AG04450 (cell line): Measurements from ENCODE around the gene PARP3. TPM values are rescaled to one million over a fixed set of nuclear protein-coding genes. Genes with fewer than 3 reads are reported as not detected.

Experiments
- CTCF ChIA-PET: fragments of 300-600, 350-600 bp; formaldehyde crosslinking; extraction: SDS; loops from one replicate; lab custom pipeline; 2022; ENCODE audit warnings: antibody characterized with exemption, inconsistent platforms; lab: Charles Lee
- POLR2A ChIA-PET: fragments of 350-600 bp; formaldehyde crosslinking; extraction: SDS; loops from one replicate; lab custom pipeline; 2021; ENCODE audit warnings: antibody characterized with exemption, inconsistent platforms; lab: Yijun Ruan, JAX
- DNase-seq: peaks from one replicate; pipeline ENCODE4 v3.0.0-alpha.2; 2011; ENCODE audit warnings: low read depth, low spot score
- H3K27ac ChIP-seq: one replicate; pipeline ENCODE4 v1.5.1; 2012; ENCODE audit warnings: low read depth, low read length, control low read depth
- H3K27me3 ChIP-seq: one replicate; pipeline ENCODE4 v1.6.0; 2012; ENCODE audit warnings: low read length; ENCODE audit not compliant: control insufficient read depth, insufficient read depth
- H3K4me3 ChIP-seq: 2 replicates; pipeline ENCODE4 v1.5.1; 2011; ENCODE audit warnings: mild to moderate bottlenecking, low read depth, low read length, control low read depth
- H3K9me3 ChIP-seq: 2 replicates; pipeline ENCODE4 v1.5.1; 2012; ENCODE audit warnings: low read length; ENCODE audit not compliant: control insufficient read depth, insufficient read depth
- CTCF ChIP-seq: IDR thresholded peaks from 2 replicates; pipeline ENCODE4 v1.5.1; 2011; ENCODE audit warnings: low read depth, low read length, control low read depth, inconsistent platforms
- polyA plus RNA-seq: library from polyadenylated mRNA; depleted of rRNA; stranded (reverse); fragments of >200 nt; gene quantifications from 2 replicates; pipeline ENCODE4 v1.2.3, GENCODE V29; 2011; rRNA removed
- small RNA-seq: library from RNA; depleted of rRNA; stranded (forward); fragments of <200 nt; gene quantifications from one replicate; pipeline ENCODE3, GENCODE V24; 2012; ENCODE audit warnings: low read depth; ENCODE audit not compliant: insufficient read length

PARP3 gene
- polyA plus RNA-seq, 1 experiment = 7.5 TPM

DNA sequence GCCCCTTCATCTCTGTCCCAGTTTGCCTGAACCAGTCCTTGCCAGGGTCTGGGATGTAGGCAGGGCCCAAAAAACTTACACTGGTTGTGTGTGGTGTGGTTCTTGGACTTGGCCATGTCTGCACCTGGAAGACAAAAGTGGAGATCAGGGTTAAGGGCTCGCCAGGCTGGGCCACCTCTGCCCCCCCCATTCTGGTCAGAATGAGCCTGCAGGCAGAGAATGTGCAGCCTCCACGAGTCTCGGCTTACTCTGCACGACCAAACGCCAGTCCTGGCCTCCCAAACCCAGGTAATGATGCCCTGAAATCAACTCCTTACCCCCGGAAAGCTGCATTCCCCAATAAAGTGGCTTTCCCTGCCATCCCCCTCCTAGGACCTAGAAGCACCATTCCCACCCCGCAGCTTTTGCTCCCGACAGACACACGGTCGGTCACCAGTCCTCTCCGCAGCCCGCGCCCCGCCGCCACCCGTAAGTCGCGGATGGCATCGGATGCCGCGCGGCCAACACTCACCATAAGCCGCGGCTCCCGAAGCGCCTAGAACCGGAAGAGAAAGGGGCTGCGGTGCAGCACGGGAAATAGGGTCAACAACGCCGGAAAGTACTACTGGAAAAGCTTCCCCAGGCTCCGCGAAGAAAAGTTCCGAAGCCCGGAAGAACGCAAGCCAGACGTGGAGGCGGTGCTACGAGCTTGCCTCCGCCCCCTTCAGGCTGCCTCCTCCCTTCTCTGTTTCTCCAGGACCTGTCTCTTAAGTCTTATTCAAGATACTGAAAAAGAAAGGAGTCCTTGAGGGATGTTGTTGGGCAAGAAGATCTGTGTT lies 53.4 kb downstream of the PARP3 start, which contains the start of gene RPL29:
Gene RPL29, minus strand, starts transcription at position 550 of the 818 bp plus-strand sequence. Its CDS starts 434 bp downstream, at position 116.
- ChIA-PET POLR2A (interaction anchor here (0.6 to 2.4 kb wide), 23 partner anchors 8 to 160 kb away, joined by 3 to 29 read pairs (median 4); partner anchors contain the start of genes ABHD14B, ACY1, DUSP7 and PCBP4), CTCF (interaction anchor here (0.7 to 1.8 kb wide), 9 partner anchors 9 to 175 kb away, joined by 3 to 6 read pairs (median 3); partner anchors contain the start of genes ABHD14B, PARP3 and RRP9)
- H3K27ac ChIP-seq = peak within 1 kb of the TSS; percentile 88
- H3K4me3 ChIP-seq = peak within 1 kb of the TSS; percentile 76
- peak; percentile 88 for DNase-seq
- H3K27me3 ChIP-seq = peaks cover 6% of the 10 kb centered on the region
- no peaks in the 10 kb centered on the region; the same call in 1 of the 2 replicates for H3K9me3 ChIP-seq
- no peak for TF ChIP-seq CTCF

- ChIA-PET POLR2A (no interaction called here), CTCF (interaction anchor here (0.7 to 1.5 kb wide), 4 partner anchors 55 to 148 kb away, joined by 3 to 6 read pairs (median 5); partner anchors contain the start of gene PARP3)
Observed at GRCh38 chr3:51997172-51997571, 55.0 kb downstream of the PARP3 start.

GRCh38 chr3:51997935-51998596 lies 55.9 kb downstream of the PARP3 start:
- H3K27ac ChIP-seq = no peak overlapping the region
- TF ChIP-seq CTCF = no peak
- no peak for DNase-seq
- no peak overlapping the region for H3K4me3 ChIP-seq
- H3K27me3 ChIP-seq = peaks cover 8% of the 10 kb centered on the region
- H3K9me3 ChIP-seq = no peaks in the 10 kb centered on the region; the same call in 1 of the 2 replicates
- ChIA-PET CTCF (interaction anchor here (0.7 to 1.7 kb wide), 5 partner anchors 55 to 147 kb away, joined by 3 to 6 read pairs (median 5); partner anchors contain the start of gene PARP3), POLR2A (no interaction called here)

More at GRCh38 chr3:51997172-51997571, 55.0 kb downstream of the PARP3 start:
- DNase-seq = no peak
- Histone ChIP-seq H3K4me3 (no peak overlapping the region), H3K27ac (no peak overlapping the region), H3K9me3 (no peaks in the 10 kb centered on the region; the same call in 1 of the 2 replicates), H3K27me3 (peaks cover 6% of the 10 kb centered on the region)
- TF ChIP-seq CTCF = no peak

Small RNA genes lying within 50 kb of the gene (small RNA-seq; reads per million reads assigned to genes)
- not detected for gene AC115284.1

Other genes with a start within 250 kb of the PARP3 start
- gene GRM2, start 235.3 kb upstream of the PARP3 start, polyA plus RNA-seq = 0.01 TPM in 1 of 2 replicates, not detected in the other
- gene IQCF6, start 163.1 kb upstream of the PARP3 start, polyA plus RNA-seq = not detected in 2 replicates
- not detected in 2 replicates for gene IQCF2, start 80.7 kb upstream of the PARP3 start, polyA plus RNA-seq
- not detected in 2 replicates for gene IQCF5, start 66.8 kb upstream of the PARP3 start, polyA plus RNA-seq
- gene IQCF1, start 39.0 kb upstream of the PARP3 start, polyA plus RNA-seq = not detected in 2 replicates
- 10.8 and 13.7 TPM in 2 replicates for gene RRP9, start 459 bp upstream of the PARP3 start, polyA plus RNA-seq
- not detected in 2 replicates for gene GPR62, start 13.0 kb downstream of the PARP3 start, polyA plus RNA-seq
- gene PCBP4, start 25.1 kb downstream of the PARP3 start, polyA plus RNA-seq = 54.6 and 69.2 TPM in 2 replicates
- gene ABHD14B, start 31.7 kb downstream of the PARP3 start, polyA plus RNA-seq = 34.5 and 37.5 TPM in 2 replicates
- 8.2 and 9.9 TPM in 2 replicates for gene ABHD14A, start 32.7 kb downstream of the PARP3 start, polyA plus RNA-seq
- 20.4 and 27.8 TPM in 2 replicates for gene ACY1, start 41.2 kb downstream of the PARP3 start, polyA plus RNA-seq
- 1,368 and 1,889 TPM in 2 replicates for gene RPL29, start 53.5 kb downstream of the PARP3 start, polyA plus RNA-seq
- gene DUSP7, start 114.2 kb downstream of the PARP3 start, polyA plus RNA-seq = 17.8 and 19.9 TPM in 2 replicates
- 4.1 and 4.5 TPM in 2 replicates for gene POC1A, start 212.1 kb downstream of the PARP3 start, polyA plus RNA-seq